T-helper 1 cell (primary cell): ENCODE results near the gene DMD.
"Not testable (repeated sequence)": the region's sequence is repeated elsewhere in the genome, so short reads cannot be mapped to it uniquely, and the experiment has no call there.

Source experiments
- DNase-seq, 5 donors: peaks; one replicate each; pipeline ENCODE4 v3.0.0-alpha.2; 2012 to 2020
- total RNA-seq, 4 donors: gene quantifications; one replicate each; lab custom pipeline; 2026; lab: John Stamatoyannopoulos, UW

DMD gene
- total RNA-seq = 0.12 to 0.27 (median 0.19) reads per million in 4 donors

GRCh38 chrX:33211356-33212260 lies at the start of gene DMD:
DMD (minus strand) TSS chrX:33211549; CDS start chrX:33211312, 237 bp downstream.
- no peak for DNase-seq

DNA sequence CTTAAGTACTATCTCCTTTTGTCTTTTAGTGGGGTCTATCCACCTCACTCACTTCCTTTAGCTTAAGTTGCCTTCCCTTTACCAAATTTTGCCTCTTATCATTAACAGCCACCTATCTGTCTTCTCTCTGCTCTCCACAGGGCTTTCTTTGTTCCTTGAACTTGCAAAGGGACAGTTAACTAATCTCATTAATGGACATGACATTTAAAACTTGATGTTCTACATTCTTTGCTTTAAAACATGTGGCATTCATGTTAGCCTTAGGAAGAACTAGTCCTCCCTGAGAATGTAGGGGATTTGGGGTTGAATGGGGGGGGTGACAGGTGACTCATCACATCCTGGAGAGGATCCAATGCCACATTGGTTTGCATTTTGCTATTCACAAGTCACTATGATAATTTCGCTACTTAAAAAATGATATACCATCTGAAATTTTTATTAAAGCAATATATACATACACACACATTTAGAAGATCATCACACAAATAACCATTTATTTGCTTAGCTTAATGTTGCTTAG lies 41.0 kb upstream of the DMD start:
- no peak for DNase-seq

DNA sequence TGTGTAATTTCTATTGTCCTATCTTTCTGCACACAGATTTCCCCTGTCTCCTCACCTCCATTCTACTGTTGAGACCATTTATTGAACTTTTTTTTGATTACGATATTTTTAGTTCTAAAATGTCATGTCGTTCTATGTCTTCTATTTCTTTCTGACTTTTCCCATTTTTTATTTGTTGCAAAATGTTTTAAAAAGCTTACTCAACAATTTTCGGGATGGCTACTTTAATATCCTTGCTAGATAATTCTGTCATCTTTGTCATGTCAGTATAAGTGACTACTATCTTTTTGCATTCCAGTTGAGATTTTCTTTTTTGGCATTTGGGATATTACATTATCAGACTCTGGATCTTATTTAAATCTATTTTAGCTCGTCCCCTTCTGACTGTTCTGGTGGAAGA lies 7.5 kb upstream of the DMD start:
- DNase-seq = no peak

DNA sequence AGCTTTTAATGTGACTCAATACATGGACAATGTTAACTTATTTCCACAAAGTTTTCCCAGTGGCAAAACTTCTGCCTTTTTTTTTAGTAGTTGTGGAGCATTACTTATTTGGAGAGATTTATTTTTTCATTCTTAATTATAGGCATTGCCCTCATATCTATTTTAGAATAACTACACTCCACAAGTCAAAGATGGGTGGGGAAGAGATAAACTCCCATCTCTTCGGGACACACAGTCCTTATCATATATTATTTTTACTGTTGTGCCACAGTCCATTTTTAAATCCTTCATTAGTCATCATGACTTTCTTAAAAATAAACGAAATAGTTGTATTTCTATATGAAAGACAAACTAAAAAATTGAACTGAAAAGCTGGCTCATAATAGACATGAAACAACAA lies 1.2 kb downstream of the DMD start:
- no peak for DNase-seq

DNA sequence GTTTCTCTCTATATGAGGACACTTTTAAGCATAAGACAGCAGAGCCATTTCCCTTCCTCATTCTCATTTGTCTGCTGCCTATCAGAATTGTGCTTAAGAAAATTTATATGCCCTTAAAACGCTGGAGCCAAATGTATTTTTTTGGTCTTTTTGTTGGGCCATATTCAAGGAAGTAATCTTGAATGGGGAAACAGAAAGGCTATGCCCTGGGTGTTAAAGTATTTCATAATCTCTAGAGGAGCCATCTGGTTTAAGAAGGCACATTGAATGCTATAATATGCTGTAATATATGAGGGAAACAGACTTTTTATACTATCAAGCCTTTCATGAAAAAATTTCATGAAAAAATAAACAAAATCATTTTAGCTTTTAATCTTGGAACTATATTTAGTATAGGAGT lies 4.3 kb downstream of the DMD start:
- DNase-seq = no peak

DNA sequence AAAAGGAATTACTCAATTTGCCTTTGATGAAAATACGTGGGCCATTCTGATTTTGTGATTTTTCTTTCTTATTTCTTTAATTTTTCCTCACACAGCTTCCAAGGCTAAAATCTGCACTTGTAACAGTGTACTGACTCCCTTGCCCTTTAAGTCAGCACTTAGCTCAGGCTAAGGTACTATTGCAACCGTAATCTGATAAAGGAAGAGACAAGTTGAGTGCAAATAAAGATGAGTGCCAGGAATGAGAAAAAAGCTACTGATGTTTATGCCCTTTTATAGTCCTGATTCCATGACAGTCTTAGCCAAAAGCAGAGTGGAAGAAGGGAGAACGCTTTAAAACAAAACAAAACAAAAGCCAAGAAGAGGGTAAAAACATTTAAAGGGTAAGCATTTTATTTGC lies 6.0 kb downstream of the DMD start:
- no peak for DNase-seq

GRCh38 chrX:33204889-33205288 lies 6.5 kb downstream of the DMD start:
- DNase-seq = no peak

GRCh38 chrX:33198561-33199279 lies 12.6 kb downstream of the DMD start:
- no peak for DNase-seq

DNA sequence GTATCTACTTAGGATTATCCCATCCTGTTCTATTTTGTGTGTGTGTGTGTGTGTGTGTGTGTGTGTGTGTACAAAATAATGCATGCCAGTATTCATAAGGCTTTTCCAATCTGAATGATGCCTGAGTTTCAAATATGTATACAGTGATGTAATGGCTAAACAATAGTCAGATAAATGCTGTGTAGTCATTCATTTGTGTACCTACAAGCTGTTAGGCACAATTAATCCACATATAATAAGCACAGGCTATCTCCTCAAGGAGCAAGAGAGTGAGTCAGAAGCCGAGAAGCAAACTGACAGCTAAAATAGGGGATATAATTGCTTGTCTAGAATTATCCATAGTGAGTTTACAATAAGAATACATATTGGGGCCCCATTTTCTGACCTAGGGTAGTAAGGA lies 15.7 kb downstream of the DMD start:
- DNase-seq = no peak

GRCh38 chrX:33194876-33195433 lies 16.4 kb downstream of the DMD start:
- DNase-seq = no peak

GRCh38 chrX:33194289-33194688 lies 17.1 kb downstream of the DMD start:
- no peak for DNase-seq

GRCh38 chrX:33190016-33190415 lies 21.3 kb downstream of the DMD start:
- DNase-seq = no peak

GRCh38 chrX:33188881-33189280 lies 22.5 kb downstream of the DMD start:
- DNase-seq = no peak

GRCh38 chrX:33188286-33188685 lies 23.1 kb downstream of the DMD start:
- no peak for DNase-seq

DNA sequence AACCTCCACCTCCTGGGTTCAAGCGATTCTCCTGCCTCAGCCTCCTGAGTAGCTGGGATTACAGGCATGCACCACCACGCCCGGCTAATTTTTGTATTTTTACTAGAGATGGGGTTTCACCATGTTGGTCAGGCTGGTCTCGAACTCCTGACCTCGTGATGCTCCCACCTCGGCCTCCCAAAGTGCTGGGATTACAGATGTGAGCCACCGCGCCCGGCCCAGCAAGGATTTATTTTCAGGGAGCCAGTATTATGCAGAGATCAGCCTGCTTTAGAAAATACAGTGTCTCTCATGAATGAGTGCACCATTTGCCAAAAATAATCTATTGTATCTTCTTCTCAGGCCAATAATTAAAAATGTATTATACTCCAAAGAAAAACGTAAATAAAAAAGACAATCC lies 26.5 kb downstream of the DMD start:
- DNase-seq = not testable (repeated sequence)

DNA sequence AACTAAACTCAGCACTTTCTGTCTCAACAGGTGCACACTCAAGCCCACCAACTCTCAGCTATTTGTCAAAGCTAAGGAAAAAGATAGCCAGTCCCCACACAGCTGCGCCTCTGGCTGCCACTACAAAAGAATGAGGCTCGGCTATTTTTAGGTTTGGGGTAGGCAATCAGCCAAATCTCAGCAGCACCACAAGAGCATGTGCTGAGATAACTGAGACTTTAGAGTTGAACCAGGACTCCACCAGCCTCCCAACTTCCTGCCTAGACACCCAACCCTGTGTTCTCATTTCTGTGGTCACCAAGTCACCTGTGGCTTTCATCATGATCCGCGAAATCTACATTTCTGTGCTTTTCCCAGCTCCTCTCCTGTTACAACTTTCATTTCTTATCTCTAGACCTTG lies 28.0 kb downstream of the DMD start:
- no peak for DNase-seq

GRCh38 chrX:33178690-33179089 lies 32.7 kb downstream of the DMD start:
- no peak for DNase-seq

GRCh38 chrX:33178218-33178617 lies 33.1 kb downstream of the DMD start:
- no peak for DNase-seq

DNA sequence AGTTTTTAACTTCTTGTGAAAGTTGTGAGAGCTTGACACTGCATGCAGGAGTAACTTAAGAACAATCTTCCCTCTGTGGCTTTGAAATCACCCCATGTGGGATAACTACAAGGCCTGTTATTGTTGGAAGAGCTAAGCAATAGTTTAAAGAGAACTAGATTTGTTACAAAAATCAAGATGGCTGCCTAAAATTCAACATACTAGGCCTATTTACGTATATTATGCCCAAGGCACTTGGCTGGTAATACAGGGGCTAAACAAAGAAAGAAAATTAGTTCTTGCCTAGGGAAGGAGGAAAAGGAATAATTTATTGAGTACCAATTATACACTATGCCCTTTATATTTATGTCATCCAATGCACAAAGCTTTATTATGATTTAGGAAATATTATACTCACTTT lies 36.1 kb downstream of the DMD start:
- DNase-seq = no peak

GRCh38 chrX:33171041-33171440 lies 40.3 kb downstream of the DMD start:
- DNase-seq = no peak

DNA sequence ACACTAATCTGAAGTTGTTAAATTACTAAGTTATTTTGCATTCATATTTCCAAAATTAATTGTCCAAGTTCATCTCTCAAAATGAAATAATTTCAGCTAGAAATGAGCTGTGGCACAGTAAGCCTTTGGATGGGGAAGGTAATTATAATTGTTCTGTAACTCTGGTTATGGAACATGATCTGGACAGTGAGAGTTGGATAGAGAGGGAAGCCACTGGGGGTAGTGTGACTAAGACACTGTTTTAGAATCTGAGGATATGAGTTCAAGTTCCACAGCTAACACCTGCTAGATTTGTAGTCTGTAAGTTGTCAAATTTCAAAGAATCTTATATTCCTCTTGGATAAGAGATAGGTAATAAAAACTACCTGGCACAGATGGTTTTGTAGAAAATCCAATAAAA lies 49.5 kb downstream of the DMD start:
- DNase-seq = no peak

DNA sequence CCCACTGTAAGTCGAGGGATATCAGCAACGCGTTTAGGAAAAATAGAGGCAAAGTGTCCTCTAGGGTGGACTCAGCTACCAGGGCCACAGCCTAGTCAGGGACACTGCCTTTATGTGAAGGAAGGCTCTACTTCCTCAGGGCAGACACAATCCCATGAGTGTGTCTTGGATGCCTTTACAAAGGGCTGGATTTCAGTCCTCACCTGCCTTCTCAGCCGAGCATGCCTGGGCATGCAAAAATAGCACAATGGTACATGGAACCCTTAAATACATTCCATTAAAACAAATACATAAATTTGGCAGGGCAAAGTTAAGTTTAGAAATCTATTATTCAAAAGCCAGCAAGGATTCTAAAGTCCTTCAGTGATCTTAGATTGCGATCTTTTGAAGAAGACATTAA lies 51.1 kb downstream of the DMD start:
- no peak for DNase-seq

GRCh38 chrX:33156152-33156726 lies 55.1 kb downstream of the DMD start:
- no peak for DNase-seq
